Measurements from ENCODE around the gene GGPS1. TPM values are rescaled to one million over a fixed set of nuclear protein-coding genes. Genes with fewer than 3 reads are reported as not detected.
"Not testable (repeated sequence)": the region's sequence is repeated elsewhere in the genome, so short reads cannot be mapped to it uniquely, and the experiment has no call there.

Gene GGPS1
- total and polyA plus RNA-seq, 3 experiments from 2014 or later = 26.3 to 63.0 (median 29.0) TPM

DNA sequence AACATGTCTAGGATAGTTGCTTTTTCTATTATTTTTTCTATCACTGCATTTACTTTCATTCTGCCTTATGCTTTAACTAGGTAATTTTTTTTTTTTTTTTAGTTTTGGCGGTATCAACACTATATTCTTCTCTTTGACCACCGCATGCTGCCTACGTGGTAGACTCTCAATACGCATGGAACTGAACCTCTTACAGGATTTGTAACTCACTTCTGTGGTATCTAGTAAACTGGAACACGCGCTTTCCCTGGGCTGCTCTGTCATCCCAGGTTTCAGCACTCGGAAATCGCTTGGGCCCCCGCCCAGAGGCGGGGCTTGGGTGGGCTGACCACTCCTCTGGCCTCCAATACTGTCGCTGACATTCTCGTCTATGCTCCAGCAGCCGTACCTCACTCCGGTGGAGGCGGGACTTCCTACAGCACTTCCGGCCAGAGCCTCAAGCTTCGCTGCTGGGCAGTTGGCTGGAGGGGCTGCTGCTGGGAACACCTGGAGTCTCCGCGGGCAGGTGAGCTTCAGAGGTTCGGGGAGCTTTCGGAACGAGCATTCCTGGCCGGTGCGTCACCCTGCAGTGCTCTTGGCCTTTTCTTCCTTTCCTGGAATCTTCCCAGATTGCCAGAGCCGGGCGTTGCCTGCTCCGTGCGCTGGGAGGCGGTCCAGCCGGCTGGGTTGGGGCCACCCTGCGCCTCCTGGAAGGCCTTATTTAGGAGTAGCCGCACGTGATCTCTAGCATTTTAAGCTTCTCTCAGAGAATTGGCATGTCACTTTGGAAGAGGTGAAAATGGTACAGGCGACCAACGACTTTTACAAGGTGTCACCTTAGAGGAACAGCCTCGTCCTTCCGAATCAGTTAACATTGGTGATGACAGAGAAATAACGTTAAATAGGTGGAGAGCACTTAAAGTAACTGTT lies 38.9 kb downstream of the GGPS1 start, which contains the start of gene TBCE:
TBCE (plus strand) TSS at position 428 of the 909 bp plus-strand sequence. CDS start 12,623 bp downstream, outside the sequence.
- CTCF ChIA-PET = interaction anchor here (1.0 to 1.1 kb wide), 3 partner anchors 9 to 49 kb away, joined by 3 to 4 read pairs (median 4); no protein-coding TSS in a partner anchor
- POLR2A ChIA-PET = interaction anchor here (0.8 kb wide), 1 partner anchor 100 kb away, joined by 3 read pairs; no protein-coding TSS in a partner anchor
- H3K27me3 Mint-ChIP-seq = no peaks in the 10 kb centered on the region

DNA sequence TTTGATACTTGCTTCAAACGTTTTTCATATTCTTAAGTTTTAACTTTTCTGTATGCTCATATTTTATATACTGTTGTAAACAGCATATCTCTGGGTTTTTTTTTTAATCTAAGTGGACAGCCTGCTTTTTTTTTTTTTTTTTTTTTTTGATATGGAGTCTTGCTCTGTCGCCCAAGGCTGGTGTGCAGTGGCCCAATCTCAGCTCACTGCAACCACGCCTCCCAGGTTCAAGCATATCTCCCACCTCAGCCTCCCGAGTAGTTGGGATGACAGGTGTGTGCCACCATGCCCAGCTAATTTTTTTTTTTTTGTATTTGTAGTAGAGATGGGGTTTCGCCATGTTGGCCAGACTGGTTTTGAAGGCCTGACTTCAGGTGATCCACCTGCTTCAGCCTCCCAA lies 40.1 kb downstream of the GGPS1 start:
- DNase-seq = no peak
- peak overlapping the region in 7 of 8 donors; percentile 56 to 95 (median 88) for H3K27ac Mint-ChIP-seq
- Histone ChIP-seq H3K36me3 (ENCODE audit: insufficient read depth, low read length) (no peaks in the 10 kb centered on the region), H3K9me3 (ENCODE audit: low read length) (no peaks in the 10 kb centered on the region), H3K4me1 (ENCODE audit: insufficient read depth, low read length) (peaks cover 7% of the 10 kb centered on the region), H3K4me3 (ENCODE audit: low read length) (no peak overlapping the region), H3K27me3 (ENCODE audit: insufficient read depth, low read length, poor library complexity, severe bottlenecking) (no peaks in the 10 kb centered on the region), H3K27ac (ENCODE audit: low read depth, low read length) (no peak overlapping the region)
- H3K27me3 Mint-ChIP-seq = no peaks in the 10 kb centered on the region
- H3K4me1 Mint-ChIP-seq = peaks cover 29 to 47% (median 38%) of the 10 kb centered on the region in 3 donors
- H3K4me3 Mint-ChIP-seq = peak overlapping the region; percentile 93 to 99 (median 98)
- ChIA-PET CTCF (interaction anchor here (0.6 kb wide), 1 partner anchor 37 kb away, joined by 3 read pairs; no protein-coding TSS in a partner anchor), POLR2A (no interaction called here)
- no peaks in the 10 kb centered on the region for H3K9me3 Mint-ChIP-seq
- H3K36me3 Mint-ChIP-seq = peaks cover 0 to 13% (median 2%) of the 10 kb centered on the region in 3 donors

More for the DNA sequence above, 38.9 kb downstream of the GGPS1 start, which contains the start of gene TBCE:
- no peaks in the 10 kb centered on the region for H3K9me3 ChIP-seq (ENCODE audit: low read length)
- Mint-ChIP-seq H3K27ac (peak within 1 kb of the TSS; percentile 75 to 99 (median 94)), H3K4me3 (peak within 1 kb of the TSS; percentile 93 to 99 (median 98)), H3K4me1 (peaks cover 26 to 41% (median 38%) of the 10 kb centered on the region in 3 donors), H3K9me3 (no peaks in the 10 kb centered on the region), H3K36me3 (peaks cover 0 to 10% (median 2%) of the 10 kb centered on the region in 3 donors)
- H3K36me3 ChIP-seq (ENCODE audit: insufficient read depth, low read length) = no peaks in the 10 kb centered on the region
- peak; percentile 75 to 85 (median 76) for DNase-seq
- peak within 1 kb of the TSS; percentile 82 for H3K27ac ChIP-seq (ENCODE audit: low read depth, low read length)
- peak within 1 kb of the TSS; percentile 95 for H3K4me3 ChIP-seq (ENCODE audit: low read length)
- no peaks in the 10 kb centered on the region for H3K27me3 ChIP-seq (ENCODE audit: insufficient read depth, low read length, poor library complexity, severe bottlenecking)
- H3K4me1 ChIP-seq (ENCODE audit: insufficient read depth, low read length) = peaks cover 7% of the 10 kb centered on the region

DNA sequence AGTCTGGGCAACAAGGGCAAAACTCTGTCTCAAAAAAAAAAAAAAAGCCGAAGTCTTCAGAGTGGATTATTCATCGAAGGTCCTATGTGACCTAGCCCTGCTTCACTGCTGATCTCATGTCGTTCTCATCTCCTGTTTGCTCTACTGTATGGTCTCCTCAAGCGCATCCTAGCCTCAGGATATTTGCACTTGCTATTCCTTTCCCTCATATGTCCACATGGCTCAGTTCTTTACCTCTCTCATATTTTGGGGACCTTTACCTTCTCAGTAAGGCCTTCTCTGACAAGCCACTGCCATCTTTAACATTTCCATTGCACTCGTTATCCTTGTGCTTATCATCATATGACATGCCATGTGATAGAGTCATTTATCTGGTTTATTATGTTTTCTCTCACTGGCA lies 41.4 kb downstream of the GGPS1 start:
- peak overlapping the region in 5 of 8 donors; percentile 11 to 70 (median 31) for H3K27ac Mint-ChIP-seq
- H3K27me3 Mint-ChIP-seq = no peaks in the 10 kb centered on the region
- ChIA-PET CTCF (no interaction called here), POLR2A (no interaction called here)
- no peaks in the 10 kb centered on the region for H3K9me3 Mint-ChIP-seq
- H3K4me1 ChIP-seq (ENCODE audit: insufficient read depth, low read length) = peaks cover 7% of the 10 kb centered on the region
- peaks cover 0 to 14% (median 2%) of the 10 kb centered on the region in 3 donors for H3K36me3 Mint-ChIP-seq
- H3K9me3 ChIP-seq (ENCODE audit: low read length) = no peaks in the 10 kb centered on the region
- DNase-seq = no peak
- H3K27me3 ChIP-seq (ENCODE audit: insufficient read depth, low read length, poor library complexity, severe bottlenecking) = no peaks in the 10 kb centered on the region
- no peaks in the 10 kb centered on the region for H3K36me3 ChIP-seq (ENCODE audit: insufficient read depth, low read length)
- H3K27ac ChIP-seq (ENCODE audit: low read depth, low read length) = no peak overlapping the region
- H3K4me3 Mint-ChIP-seq = peak overlapping the region; percentile 33 to 74 (median 59)
- H3K4me3 ChIP-seq (ENCODE audit: low read length) = no peak overlapping the region
- H3K4me1 Mint-ChIP-seq = peaks cover 29 to 47% (median 38%) of the 10 kb centered on the region in 3 donors

DNA sequence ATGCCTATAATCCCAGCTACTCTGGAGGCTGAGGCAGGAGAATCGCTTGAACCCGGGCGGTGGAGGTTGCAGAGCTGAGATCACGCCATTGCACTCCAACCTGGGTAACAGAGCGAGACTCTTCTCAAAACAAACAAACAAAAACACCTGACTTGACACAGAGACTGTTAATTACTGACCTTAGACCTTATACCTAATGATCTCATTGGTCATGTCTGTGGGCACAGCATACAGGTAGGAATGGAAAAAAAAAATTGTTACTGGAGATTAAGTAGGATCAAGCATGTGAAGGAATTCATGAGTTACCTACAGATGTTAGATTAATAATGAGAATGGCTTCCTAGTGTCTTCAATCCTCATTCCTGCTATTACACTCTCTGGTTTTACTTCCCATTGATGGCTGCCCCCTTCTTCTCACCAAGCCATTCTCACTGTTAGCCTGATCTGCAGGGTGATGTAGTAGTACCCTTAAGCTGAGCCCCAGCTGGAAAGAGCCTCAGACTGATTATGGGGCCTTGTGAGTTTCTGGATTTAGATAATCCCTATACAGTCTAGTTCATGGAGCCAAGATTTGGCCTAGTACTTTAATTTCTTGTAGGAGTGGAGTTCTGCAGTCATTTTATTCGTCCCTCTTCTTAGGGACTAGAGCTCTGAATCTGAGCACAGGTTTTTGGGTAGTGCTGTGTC lies 47.7 kb downstream of the GGPS1 start:
- no peak for DNase-seq
- POLR2A ChIA-PET = no interaction called here

DNA sequence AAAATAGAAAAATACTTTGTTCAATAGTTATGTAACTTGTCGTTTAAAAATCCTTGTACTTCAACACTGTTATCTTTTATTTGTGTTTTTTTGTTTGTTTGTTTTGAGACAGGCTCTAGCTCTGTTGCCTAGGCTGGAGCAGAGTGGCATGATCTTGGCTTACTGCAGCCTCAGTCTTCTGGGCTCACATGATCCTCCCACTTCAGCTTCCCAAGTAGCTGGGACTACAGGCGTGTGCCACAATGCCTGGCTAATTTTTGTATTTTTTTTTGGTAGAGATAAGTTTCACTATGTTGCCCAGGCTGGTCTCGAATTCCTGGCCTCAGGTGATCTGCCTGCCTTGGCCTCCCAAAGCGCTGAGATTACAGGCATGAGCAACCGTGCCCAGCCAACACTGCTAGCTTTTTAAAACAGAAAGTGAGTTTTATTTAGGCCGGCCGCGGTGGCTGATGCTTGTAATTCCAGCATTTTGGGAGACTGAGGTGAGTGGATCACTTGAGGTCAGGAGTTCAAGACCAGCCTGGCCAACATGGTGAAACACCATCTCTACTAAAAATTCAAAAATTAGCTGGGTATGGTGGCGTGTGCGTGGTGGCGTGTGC lies 49.9 kb downstream of the GGPS1 start:
- Mint-ChIP-seq H3K27ac (peak overlapping the region in 2 of 8 donors; percentile 17 to 65), H3K4me1 (peaks cover 9 to 22% (median 11%) of the 10 kb centered on the region in 3 donors), H3K36me3 (peaks cover 11 to 42% (median 16%) of the 10 kb centered on the region in 3 donors)
- H3K27ac ChIP-seq (ENCODE audit: low read depth, low read length); H3K36me3 ChIP-seq (ENCODE audit: insufficient read depth, low read length); H3K4me1 ChIP-seq (ENCODE audit: insufficient read depth, low read length); H3K9me3 Mint-ChIP-seq; DNase-seq; H3K4me3 Mint-ChIP-seq; H3K9me3 ChIP-seq (ENCODE audit: low read length); H3K4me3 ChIP-seq (ENCODE audit: low read length); POLR2A ChIA-PET; H3K27me3 ChIP-seq (ENCODE audit: insufficient read depth, low read length, poor library complexity, severe bottlenecking); H3K27me3 Mint-ChIP-seq: not testable (repeated sequence)
- CTCF ChIA-PET = interaction anchor here (1.3 kb wide), 1 partner anchor 11 kb away, joined by 4 read pairs; the partner anchor contains the start of gene TBCE

More for the DNA sequence above, 47.7 kb downstream of the GGPS1 start:
- Mint-ChIP-seq H3K27ac (peak overlapping the region in 3 of 8 donors; percentile 17 to 52 (median 48)), H3K27me3 (no peaks in the 10 kb centered on the region), H3K4me3 (no peak overlapping the region), H3K9me3 (no peaks in the 10 kb centered on the region), H3K36me3 (peaks cover 5 to 37% (median 15%) of the 10 kb centered on the region in 3 donors), H3K4me1 (peaks cover 11 to 31% (median 12%) of the 10 kb centered on the region in 3 donors)
- Histone ChIP-seq H3K36me3 (ENCODE audit: insufficient read depth, low read length) (no peaks in the 10 kb centered on the region), H3K4me3 (ENCODE audit: low read length) (no peak overlapping the region), H3K27ac (ENCODE audit: low read depth, low read length) (no peak overlapping the region), H3K4me1 (ENCODE audit: insufficient read depth, low read length) (no peaks in the 10 kb centered on the region), H3K9me3 (ENCODE audit: low read length) (no peaks in the 10 kb centered on the region), H3K27me3 (ENCODE audit: insufficient read depth, low read length, poor library complexity, severe bottlenecking) (no peaks in the 10 kb centered on the region)
- CTCF ChIA-PET = interaction anchor here (0.7 kb wide), 1 partner anchor 9 kb away, joined by 3 read pairs; the partner anchor contains the start of gene TBCE

DNA sequence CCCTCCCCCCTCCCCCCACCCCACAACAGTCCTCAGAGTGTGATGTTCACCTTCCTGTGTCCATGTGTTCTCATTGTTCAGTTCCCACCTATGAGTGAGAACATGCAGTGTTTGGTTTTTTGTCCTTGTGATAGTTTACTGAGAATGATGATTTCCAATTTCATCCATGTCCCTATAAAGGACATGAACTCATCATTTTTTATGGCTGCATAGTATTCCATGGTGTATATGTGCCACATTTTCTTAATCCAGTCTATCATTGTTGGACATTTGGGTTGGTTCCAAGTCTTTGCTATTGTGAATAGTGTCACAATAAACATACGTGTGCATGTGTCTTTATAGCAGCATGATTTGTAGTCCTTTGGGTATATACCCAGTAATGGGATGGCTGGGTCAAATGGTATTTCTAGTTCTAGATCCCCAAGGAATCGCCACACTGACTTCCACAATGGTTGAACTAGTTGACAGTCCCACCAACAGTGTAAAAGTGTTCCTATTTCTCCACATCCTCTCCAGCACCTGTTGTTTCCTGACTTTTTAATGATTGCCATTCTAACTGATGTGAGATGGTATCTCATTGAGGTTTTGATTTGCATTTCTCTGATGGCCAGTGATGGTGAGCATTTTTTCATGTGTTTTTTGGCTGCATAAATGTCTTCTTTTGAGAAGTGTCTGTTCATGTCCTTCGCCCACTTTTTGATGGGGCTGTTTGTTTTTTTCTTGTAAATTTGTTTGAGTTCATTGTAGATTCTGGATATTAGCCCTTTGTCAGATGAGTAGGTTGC lies 53.8 kb downstream of the GGPS1 start:
- H3K9me3 ChIP-seq (ENCODE audit: low read length); POLR2A ChIA-PET; H3K4me3 Mint-ChIP-seq; H3K27ac Mint-ChIP-seq; H3K4me1 Mint-ChIP-seq; H3K27ac ChIP-seq (ENCODE audit: low read depth, low read length); CTCF ChIA-PET; H3K4me3 ChIP-seq (ENCODE audit: low read length); H3K36me3 ChIP-seq (ENCODE audit: insufficient read depth, low read length); H3K4me1 ChIP-seq (ENCODE audit: insufficient read depth, low read length); H3K9me3 Mint-ChIP-seq; H3K27me3 ChIP-seq (ENCODE audit: insufficient read depth, low read length, poor library complexity, severe bottlenecking); H3K27me3 Mint-ChIP-seq; DNase-seq: not testable (repeated sequence)
- peaks cover 11 to 37% (median 11%) of the 10 kb centered on the region in 3 donors for H3K36me3 Mint-ChIP-seq

DNA sequence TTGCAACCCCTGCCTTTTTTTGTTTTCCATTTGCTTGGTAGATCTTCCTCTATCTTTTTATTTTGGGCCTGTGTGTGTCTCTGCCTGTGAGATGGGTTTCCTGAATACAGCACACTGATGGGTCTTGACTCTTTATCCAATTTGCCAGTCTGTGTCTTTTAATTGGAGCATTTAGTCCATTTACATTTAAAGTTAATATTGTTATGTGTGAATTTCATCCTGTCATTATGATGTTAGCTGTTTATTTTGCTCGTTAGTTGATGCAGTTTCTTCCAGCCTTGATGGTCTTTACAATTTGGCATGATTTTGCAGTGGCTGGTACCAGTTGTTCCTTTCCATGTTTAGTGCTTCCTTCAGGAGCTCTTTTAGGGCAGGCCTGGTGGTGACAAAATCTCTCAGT lies 57.3 kb downstream of the GGPS1 start:
- DNase-seq; H3K9me3 ChIP-seq (ENCODE audit: low read length); H3K4me3 ChIP-seq (ENCODE audit: low read length); H3K36me3 ChIP-seq (ENCODE audit: insufficient read depth, low read length); CTCF ChIA-PET; POLR2A ChIA-PET; H3K27me3 ChIP-seq (ENCODE audit: insufficient read depth, low read length, poor library complexity, severe bottlenecking); H3K27ac ChIP-seq (ENCODE audit: low read depth, low read length); H3K27ac Mint-ChIP-seq; H3K4me1 ChIP-seq (ENCODE audit: insufficient read depth, low read length); H3K27me3 Mint-ChIP-seq; H3K4me3 Mint-ChIP-seq; H3K4me1 Mint-ChIP-seq: not testable (repeated sequence)
- peaks cover 3 to 11% (median 7%) of the 10 kb centered on the region in 5 donors for H3K9me3 Mint-ChIP-seq
- peaks cover 10 to 25% (median 16%) of the 10 kb centered on the region in 3 donors for H3K36me3 Mint-ChIP-seq
